Measurements from ENCODE around the gene FGFRL1. TPM values are rescaled to one million over a fixed set of nuclear protein-coding genes. Genes with fewer than 3 reads are reported as not detected.

The FGFRL1 gene
- total and polyA plus RNA-seq, 3 donors from 2014 or later = 13.7 to 25.6 (median 14.4) TPM

DNA sequence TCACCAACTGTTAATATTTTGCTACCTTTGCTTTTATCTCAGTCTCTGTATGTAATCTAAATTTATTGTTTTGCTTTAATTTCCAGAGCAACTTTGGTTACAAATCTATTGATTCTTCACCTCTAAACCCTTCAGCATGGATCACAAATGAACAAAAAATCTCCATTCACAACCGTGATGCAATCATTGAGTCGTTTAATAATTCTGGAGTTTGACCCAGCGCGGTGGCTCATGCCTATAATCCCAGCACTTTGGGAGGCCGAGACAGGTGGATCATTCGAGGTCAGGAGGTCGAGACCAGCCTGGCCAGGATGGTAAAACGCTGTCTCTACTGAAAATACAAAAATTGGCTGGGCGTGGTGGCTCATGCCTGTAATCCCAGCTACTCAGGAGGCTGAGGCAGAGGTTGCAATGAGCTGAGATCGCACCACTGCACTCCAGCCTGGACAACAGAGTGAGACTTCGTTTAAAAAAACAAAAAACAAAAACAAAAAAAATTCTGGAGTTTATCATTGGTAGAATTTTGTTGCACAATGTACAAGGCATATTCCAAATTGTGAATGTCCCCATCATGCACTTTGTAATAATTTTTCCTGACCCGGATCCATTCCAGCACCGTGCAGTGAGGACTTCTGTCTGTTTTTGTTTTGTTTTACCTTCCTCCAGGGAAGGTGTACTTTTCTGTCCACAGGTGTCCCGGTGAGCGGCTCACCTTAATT is 26.9 kb upstream of the FGFRL1 start:
- Histone ChIP-seq H3K27ac (no peak overlapping the region), H3K9me3 (no peaks in the 10 kb centered on the region), H3K4me3 (no peak overlapping the region), H3K4me1 (peaks cover 12% of the 10 kb centered on the region), H3K27me3 (no peaks in the 10 kb centered on the region), H3K36me3 (ENCODE audit: low read depth, missing control alignments) (no peaks in the 10 kb centered on the region)
- WGBS, 2 donors = 90 to 92% methylated on average over 15 of the region's 15 CpGs
- no peak for DNase-seq
- TF ChIP-seq CTCF (IDR thresholded peaks at IDR 0.05) (no peak), POLR2A (IDR thresholded peaks at IDR 0.05) (no peak)
- intact Hi-C loops (cut with DNase I; ENCODE audit: low total_unique reads) = no loop called here

- H3K4me1 ChIP-seq = peaks cover 12% of the 10 kb centered on the region
- no peaks in the 10 kb centered on the region for H3K27me3 ChIP-seq
- TF ChIP-seq POLR2A (IDR thresholded peaks at IDR 0.05) (no peak), CTCF (IDR thresholded peaks at IDR 0.05) (no peak)
- H3K27ac ChIP-seq = no peak overlapping the region
- intact Hi-C loops (cut with DNase I; ENCODE audit: low total_unique reads) = no loop called here
- no peaks in the 10 kb centered on the region for H3K9me3 ChIP-seq
- no peak overlapping the region for H3K4me3 ChIP-seq
- no peak for DNase-seq
- no peaks in the 10 kb centered on the region for H3K36me3 ChIP-seq (ENCODE audit: low read depth, missing control alignments)
- WGBS, 2 donors = 79 to 85% methylated on average over 18 to 23 of the region's 23 CpGs
Observed at GRCh38 chr4:985123-985830, 26.1 kb upstream of the FGFRL1 start.

GRCh38 chr4:986428-986878 is 25.0 kb upstream of the FGFRL1 start:
- DNase-seq = no peak
- Histone ChIP-seq H3K4me3 (peak overlapping the region; percentile 62 to 63), H3K27me3 (no peaks in the 10 kb centered on the region), H3K4me1 (peaks cover 12% of the 10 kb centered on the region), H3K27ac (peak overlapping the region in 1 of 2 donors; percentile 45), H3K9me3 (no peaks in the 10 kb centered on the region), H3K36me3 (ENCODE audit: low read depth, missing control alignments) (no peaks in the 10 kb centered on the region)
- intact Hi-C loops (cut with DNase I; ENCODE audit: low total_unique reads) = no loop called here
- TF ChIP-seq CTCF (IDR thresholded peaks at IDR 0.05) (no peak), POLR2A (IDR thresholded peaks at IDR 0.05) (no peak)
- WGBS, 2 donors = 1 to 2% methylated on average over 14 of the region's 14 CpGs

DNA sequence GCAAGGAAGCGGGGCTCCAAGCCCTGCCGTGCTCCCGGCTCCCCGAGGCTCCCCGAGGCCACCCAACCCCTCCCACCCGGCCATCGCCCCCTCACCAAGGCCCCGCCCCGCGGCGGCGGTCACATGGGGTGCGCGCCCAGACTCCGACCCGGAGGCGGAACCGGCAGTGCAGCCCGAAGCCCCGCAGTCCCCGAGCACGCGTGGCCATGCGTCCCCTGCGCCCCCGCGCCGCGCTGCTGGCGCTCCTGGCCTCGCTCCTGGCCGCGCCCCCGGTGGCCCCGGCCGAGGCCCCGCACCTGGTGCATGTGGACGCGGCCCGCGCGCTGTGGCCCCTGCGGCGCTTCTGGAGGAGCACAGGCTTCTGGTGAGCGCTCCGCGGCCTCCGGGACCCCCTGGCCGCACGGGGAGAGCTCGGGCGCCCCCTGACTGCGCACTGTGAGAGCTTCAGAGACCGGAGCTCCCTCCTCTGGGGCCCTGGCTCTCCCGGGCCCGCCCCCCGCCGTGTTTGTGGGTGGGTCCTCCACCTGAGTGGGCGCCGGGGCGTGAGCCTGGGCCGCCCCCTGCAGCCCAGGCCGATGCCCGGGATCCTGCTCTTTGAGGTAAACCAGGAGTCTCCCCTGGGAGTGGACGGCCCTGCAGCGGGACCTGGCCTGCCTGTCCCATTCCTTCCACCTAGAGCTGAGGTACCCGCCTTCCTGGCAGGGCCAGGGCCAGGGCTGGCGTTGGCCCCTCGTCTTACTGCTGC is 24.4 kb upstream of the FGFRL1 start, which contains the start of gene IDUA:
IDUA (plus strand) TSS at position 166 of the 745 bp plus-strand sequence; CDS start at position 207, 41 bp downstream.
- H3K36me3 ChIP-seq (ENCODE audit: low read depth, missing control alignments) = no peaks in the 10 kb centered on the region
- intact Hi-C loops (cut with DNase I; ENCODE audit: low total_unique reads) = no loop called here

More for the DNA sequence above, 24.4 kb upstream of the FGFRL1 start, which contains the start of gene IDUA:
- Histone ChIP-seq H3K4me3 (peak within 1 kb of the TSS; percentile 62 to 63), H3K27ac (peak within 1 kb of the TSS in 1 of 2 donors; percentile 45), H3K4me1 (peaks cover 12% of the 10 kb centered on the region), H3K27me3 (no peaks in the 10 kb centered on the region), H3K9me3 (no peaks in the 10 kb centered on the region)
- 2% methylated on average over 12 to 23 of the region's 69 CpGs for WGBS, 2 donors
- peak; percentile 85 for DNase-seq
- TF ChIP-seq POLR2A (IDR thresholded peaks at IDR 0.05) (no peak), CTCF (IDR thresholded peaks at IDR 0.05) (peak in 2 of 3 experiments; percentile 22 to 31)

Measured in testis (tissue), 3 donors.